ENCODE measurements around the gene GCGR.

GCGR gene

GRCh38 chr17:81812571-81813370 lies 8.8 kb downstream of the GCGR start:
- DNase-seq: no peak

GRCh38 chr17:81813371-81813684 lies 9.4 kb downstream of the GCGR start:
- DNase-seq: no peak

- no peak for DNase-seq
Measured at GRCh38 chr17:81813861-81814683, 10.1 kb downstream of the GCGR start.

GRCh38 chr17:81814748-81815645 lies 11.0 kb downstream of the GCGR start:
- no peak for DNase-seq

GRCh38 chr17:81815646-81815986 lies 11.7 kb downstream of the GCGR start:
- DNase-seq: no peak

- DNase-seq: no peak
Measured at GRCh38 chr17:81817758-81818147, 13.8 kb downstream of the GCGR start.

GRCh38 chr17:81819708-81820107 lies 15.8 kb downstream of the GCGR start:
- DNase-seq: no peak

- DNase-seq: no peak
Measured at GRCh38 chr17:81821147-81821546, 17.2 kb downstream of the GCGR start.

- no peak for DNase-seq
Measured at GRCh38 chr17:81821603-81822311, 17.8 kb downstream of the GCGR start.

GRCh38 chr17:81822312-81822637 lies 18.3 kb downstream of the GCGR start:
- no peak for DNase-seq

GRCh38 chr17:81822996-81823819 lies 19.3 kb downstream of the GCGR start:
- no peak for DNase-seq

- DNase-seq: no peak
Measured at GRCh38 chr17:81823820-81824550, 20.0 kb downstream of the GCGR start.

GRCh38 chr17:81824595-81824994 lies 20.6 kb downstream of the GCGR start:
- no peak for DNase-seq

- DNase-seq: no peak
Measured at GRCh38 chr17:81825841-81826466, 22.0 kb downstream of the GCGR start.

GRCh38 chr17:81828656-81829055 lies 24.7 kb downstream of the GCGR start:
- DNase-seq: no peak

- DNase-seq: no peak
Measured at GRCh38 chr17:81829858-81830257, 25.9 kb downstream of the GCGR start.

- no peak for DNase-seq
Measured at GRCh38 chr17:81831563-81831956, 27.6 kb downstream of the GCGR start.

GRCh38 chr17:81831957-81832607 lies 28.1 kb downstream of the GCGR start:
- no peak for DNase-seq

GRCh38 chr17:81832608-81833159 lies 28.7 kb downstream of the GCGR start:
- no peak for DNase-seq

All from NCI-H1930 (cell line).